Transverse colon (tissue), 3 donors: ENCODE measurements around the gene IRF6.

ENCODE experiments used
- CTCF ChIP-seq, 5 experiments: fragments of 200-600 bp in 3 of 5; fragments of 450-650 bp in 2 of 5; sonication (generic) in 3 of 5; IDR thresholded peaks; 1 replicate in 2 of 5; 2 replicates in 3 of 5; pipeline ENCODE4 v1.5.1; 2016 to 2017; ENCODE audit warnings: antibody characterized with exemption in 5 of 5, inconsistent platforms in 3 of 5, mild to moderate bottlenecking in 2 of 5, moderate library complexity in 1 of 5
- EP300 ChIP-seq: sonication (generic); formaldehyde crosslinking; IDR thresholded peaks from one replicate; pipeline ENCODE4 v1.6.1; 2017; ENCODE audit warnings: antibody characterized with exemption, low read depth
- POLR2A ChIP-seq: fragments of 450-650 bp; IDR thresholded peaks from one replicate; pipeline ENCODE4 v1.6.1; 2016; ENCODE audit warnings: antibody characterized with exemption, mild to moderate bottlenecking, moderate library complexity

- no peak for TF ChIP-seq EP300
- no peak for TF ChIP-seq CTCF (IDR thresholded peaks at IDR 0.05)
- no peak for TF ChIP-seq POLR2A
Observed at GRCh38 chr1:209855006-209855405, 49.1 kb upstream of the IRF6 start.
